Measurements from ENCODE around the gene SGCA. TPM values are rescaled to one million over a fixed set of nuclear protein-coding genes. Genes with fewer than 3 reads are reported as not detected.
A peak's percentile ranks its signal among the peaks of the same experiment; 100 is the strongest.

Gene SGCA
- total and polyA plus RNA-seq, 2 of the 13 experiments (the other 11 are each of a cell fraction or from before 2014, with no cell fraction given), result not detected

DNA sequence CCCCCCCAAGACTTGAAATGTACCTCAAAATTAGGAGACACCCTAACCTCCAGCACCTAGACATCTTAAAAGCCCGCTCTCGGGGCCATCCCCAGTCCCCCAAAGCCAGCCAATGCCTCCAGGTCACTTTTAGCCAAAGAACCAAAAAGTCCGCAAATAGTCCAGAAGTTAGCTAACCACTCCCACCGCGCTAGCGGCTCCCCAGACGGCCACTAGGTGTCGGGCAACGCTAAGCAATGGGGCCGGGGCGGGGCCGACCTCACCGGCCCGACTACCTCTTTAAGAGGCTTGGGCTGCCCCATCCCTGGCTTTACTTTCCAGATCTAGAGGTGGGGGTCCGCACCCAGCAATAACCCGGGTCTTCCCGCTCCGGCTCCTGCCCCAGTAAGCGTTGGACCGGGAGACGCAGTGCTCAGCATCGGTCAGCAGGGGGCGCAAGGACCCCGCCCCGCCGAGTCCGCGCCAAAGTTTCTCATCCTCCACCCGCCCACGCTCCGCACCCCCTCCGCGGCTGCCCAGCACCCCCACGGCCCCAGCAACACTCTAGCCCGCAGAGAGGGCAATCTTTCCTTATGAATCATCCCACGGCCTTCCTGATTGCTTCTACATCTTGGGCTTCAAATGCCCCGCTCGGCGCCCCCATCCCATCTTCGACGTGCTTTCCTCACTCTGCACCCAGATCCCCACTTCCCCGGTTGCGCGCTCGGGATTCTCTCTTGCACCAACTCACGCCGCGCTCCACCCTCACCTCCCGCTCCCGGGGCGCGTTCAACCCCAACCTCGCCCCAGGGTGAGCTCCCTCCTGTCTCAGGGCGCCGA is 34.9 kb downstream of the SGCA start (continued):
- TF ChIP-seq, protein P1, sequence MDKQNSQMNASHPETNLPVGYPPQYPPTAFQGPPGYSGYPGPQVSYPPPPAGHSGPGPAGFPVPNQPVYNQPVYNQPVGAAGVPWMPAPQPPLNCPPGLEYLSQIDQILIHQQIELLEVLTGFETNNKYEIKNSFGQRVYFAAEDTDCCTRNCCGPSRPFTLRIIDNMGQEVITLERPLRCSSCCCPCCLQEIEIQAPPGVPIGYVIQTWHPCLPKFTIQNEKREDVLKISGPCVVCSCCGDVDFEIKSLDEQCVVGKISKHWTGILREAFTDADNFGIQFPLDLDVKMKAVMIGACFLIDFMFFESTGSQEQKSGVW (CRISPR knock-in tag; IDR thresholded peaks at IDR 0.05; ENCODE audit: borderline replicate concordance), result no peak
- no peak for TF ChIP-seq SYNCRIP (IDR thresholded peaks at IDR 0.05; ENCODE audit: insufficient read depth, low read depth, low read length)
- TF ChIP-seq, protein P2, sequence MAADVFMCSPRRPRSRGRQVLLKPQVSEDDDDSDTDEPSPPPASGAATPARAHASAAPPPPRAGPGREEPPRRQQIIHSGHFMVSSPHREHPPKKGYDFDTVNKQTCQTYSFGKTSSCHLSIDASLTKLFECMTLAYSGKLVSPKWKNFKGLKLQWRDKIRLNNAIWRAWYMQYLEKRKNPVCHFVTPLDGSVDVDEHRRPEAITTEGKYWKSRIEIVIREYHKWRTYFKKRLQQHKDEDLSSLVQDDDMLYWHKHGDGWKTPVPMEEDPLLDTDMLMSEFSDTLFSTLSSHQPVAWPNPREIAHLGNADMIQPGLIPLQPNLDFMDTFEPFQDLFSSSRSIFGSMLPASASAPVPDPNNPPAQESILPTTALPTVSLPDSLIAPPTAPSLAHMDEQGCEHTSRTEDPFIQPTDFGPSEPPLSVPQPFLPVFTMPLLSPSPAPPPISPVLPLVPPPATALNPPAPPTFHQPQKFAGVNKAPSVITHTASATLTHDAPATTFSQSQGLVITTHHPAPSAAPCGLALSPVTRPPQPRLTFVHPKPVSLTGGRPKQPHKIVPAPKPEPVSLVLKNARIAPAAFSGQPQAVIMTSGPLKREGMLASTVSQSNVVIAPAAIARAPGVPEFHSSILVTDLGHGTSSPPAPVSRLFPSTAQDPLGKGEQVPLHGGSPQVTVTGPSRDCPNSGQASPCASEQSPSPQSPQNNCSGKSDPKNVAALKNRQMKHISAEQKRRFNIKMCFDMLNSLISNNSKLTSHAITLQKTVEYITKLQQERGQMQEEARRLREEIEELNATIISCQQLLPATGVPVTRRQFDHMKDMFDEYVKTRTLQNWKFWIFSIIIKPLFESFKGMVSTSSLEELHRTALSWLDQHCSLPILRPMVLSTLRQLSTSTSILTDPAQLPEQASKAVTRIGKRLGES (CRISPR knock-in tag; IDR thresholded peaks at IDR 0.05; ENCODE audit: borderline replicate concordance), result no peak
- TF ChIP-seq MTA1 (CRISPR knock-in tag; IDR thresholded peaks at IDR 0.05; ENCODE audit: borderline replicate concordance), result peak; percentile 40; the same call in 1 of the 2 replicates
- no peak for TF ChIP-seq CCAR2 (optimal IDR thresholded peaks at IDR 0.05; ENCODE audit: low read depth, low read length)
- peak; percentile 35; the same call in 1 of the 2 replicates for TF ChIP-seq CBX5 (CRISPR knock-in tag; IDR thresholded peaks at IDR 0.05; ENCODE audit: borderline replicate concordance)
- TF ChIP-seq, protein P3, sequence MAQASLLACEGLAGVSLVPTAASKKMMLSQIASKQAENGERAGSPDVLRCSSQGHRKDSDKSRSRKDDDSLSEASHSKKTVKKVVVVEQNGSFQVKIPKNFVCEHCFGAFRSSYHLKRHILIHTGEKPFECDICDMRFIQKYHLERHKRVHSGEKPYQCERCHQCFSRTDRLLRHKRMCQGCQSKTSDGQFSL (CRISPR knock-in tag; IDR thresholded peaks at IDR 0.05), result no peak; the same call in 1 of the 2 replicates
- peak; percentile 91 for TF ChIP-seq KDM3A (CRISPR knock-in tag; IDR thresholded peaks at IDR 0.05; ENCODE audit: low read depth)
- TF ChIP-seq ZNF329 (CRISPR knock-in tag; IDR thresholded peaks at IDR 0.05; ENCODE audit: low read depth), result peak; percentile 36; the same call in 1 of the 2 replicates
- TF ChIP-seq ZNF333 (CRISPR knock-in tag; IDR thresholded peaks at IDR 0.05; ENCODE audit: borderline replicate concordance), result peak; percentile 91; the same call in 1 of the 2 replicates
- no peak for TF ChIP-seq BRD4 (CRISPR knock-in tag; IDR thresholded peaks at IDR 0.05)
- TF ChIP-seq KDM5A (IDR thresholded peaks at IDR 0.05; ENCODE audit: borderline replicate concordance, low read length), result peak; percentile 50; the same call in 1 of the 2 replicates
- TF ChIP-seq HOXA9 (CRISPR knock-in tag; IDR thresholded peaks at IDR 0.05; ENCODE audit: borderline replicate concordance), result no peak
- no peak for TF ChIP-seq ATF7 (IDR thresholded peaks at IDR 0.05)
- TF ChIP-seq ATF7 (CRISPR knock-in tag; IDR thresholded peaks at IDR 0.05), result no peak
- TF ChIP-seq FOXO1 (CRISPR knock-in tag; IDR thresholded peaks at IDR 0.05), result 0 out of 2 replicates have a peak, but pooled peaks have one; percentile 19
- TF ChIP-seq NCOA2 (CRISPR knock-in tag; IDR thresholded peaks at IDR 0.05), result no peak
- no peak; the same call in 1 of the 2 replicates for TF ChIP-seq PHF8 (CRISPR knock-in tag; IDR thresholded peaks at IDR 0.05)
- no peak for TF ChIP-seq CHD2 (IDR thresholded peaks at IDR 0.05; ENCODE audit: low read depth, low read length)
- no peak for TF ChIP-seq ELF1 (CRISPR knock-in tag; IDR thresholded peaks at IDR 0.05)
- TF ChIP-seq BRF2 (CRISPR knock-in tag; IDR thresholded peaks at IDR 0.05), result 0 out of 2 replicates have a peak, but pooled peaks have one; percentile 55
- TF ChIP-seq ZBTB8A (CRISPR knock-in tag; IDR thresholded peaks at IDR 0.05; ENCODE audit: borderline replicate concordance, low read depth), result no peak
- TF ChIP-seq ZFYVE20 (CRISPR knock-in tag; IDR thresholded peaks at IDR 0.05; ENCODE audit: borderline replicate concordance, low read depth), result no peak
- TF ChIP-seq MIER2 (CRISPR knock-in tag; IDR thresholded peaks at IDR 0.05), result no peak
- no peak for TF ChIP-seq TEAD3 (CRISPR knock-in tag; optimal IDR thresholded peaks at IDR 0.05; ENCODE audit: borderline replicate concordance)
- 0 out of 2 replicates have a peak, but pooled peaks have one; percentile 43 for TF ChIP-seq ATF7-NPFF (CRISPR knock-in tag; IDR thresholded peaks at IDR 0.05; ENCODE audit: low read depth)
